ENCODE measurements around the gene RNF212.

The RNF212 gene

DNA sequence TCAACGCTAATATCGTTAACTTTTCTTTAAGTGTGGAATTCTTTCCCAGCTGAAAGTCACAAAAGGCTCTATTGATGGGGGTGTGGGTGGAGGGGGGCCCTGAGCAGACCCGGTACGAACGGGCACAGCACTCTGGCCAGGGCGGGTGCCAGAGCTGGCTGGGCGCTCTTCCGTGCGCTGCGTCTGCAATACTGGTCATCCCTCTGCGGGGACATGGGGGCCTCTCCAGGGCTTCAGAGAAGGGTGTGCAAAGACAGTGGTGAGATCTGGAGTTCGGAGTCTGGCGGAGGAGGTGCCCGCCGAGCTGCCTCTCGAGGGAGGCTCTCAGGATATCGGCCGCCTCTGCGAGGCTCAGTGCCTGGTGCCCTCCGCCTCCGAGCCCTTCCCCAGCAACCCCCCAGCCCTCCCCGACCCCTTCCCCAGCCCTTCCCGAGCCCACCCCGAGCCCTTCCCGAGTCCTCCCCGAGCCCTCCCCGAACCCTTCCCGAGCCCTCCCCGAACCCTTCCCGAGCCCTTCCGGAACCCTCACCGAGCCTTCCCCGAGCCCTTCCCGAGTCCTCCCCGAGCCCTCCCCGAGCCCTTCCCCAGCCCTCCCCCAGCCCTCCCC is 67.7 kb downstream of the RNF212 start:
- no peak for DNase-seq

DNA sequence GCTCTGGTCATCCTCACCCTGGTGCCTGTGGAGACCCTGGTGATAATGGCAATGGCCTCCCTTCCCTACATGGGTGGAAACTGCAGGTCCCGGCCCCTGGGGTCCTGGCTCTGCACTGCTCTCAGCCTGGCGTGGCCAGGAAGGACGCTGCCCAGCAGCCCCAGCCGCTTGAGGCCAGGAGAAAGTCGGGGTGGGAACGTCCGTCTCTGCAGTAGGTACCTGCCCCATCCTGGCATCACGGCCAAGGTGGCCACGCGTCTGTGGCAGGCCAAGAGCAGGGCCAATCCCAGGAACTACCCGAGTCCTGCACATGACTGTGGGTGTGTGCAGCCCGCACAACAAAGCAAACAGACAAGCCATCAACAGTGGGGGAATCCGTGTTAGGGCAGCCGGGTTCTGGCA is 68.2 kb downstream of the RNF212 start:
- DNase-seq = no peak

DNA sequence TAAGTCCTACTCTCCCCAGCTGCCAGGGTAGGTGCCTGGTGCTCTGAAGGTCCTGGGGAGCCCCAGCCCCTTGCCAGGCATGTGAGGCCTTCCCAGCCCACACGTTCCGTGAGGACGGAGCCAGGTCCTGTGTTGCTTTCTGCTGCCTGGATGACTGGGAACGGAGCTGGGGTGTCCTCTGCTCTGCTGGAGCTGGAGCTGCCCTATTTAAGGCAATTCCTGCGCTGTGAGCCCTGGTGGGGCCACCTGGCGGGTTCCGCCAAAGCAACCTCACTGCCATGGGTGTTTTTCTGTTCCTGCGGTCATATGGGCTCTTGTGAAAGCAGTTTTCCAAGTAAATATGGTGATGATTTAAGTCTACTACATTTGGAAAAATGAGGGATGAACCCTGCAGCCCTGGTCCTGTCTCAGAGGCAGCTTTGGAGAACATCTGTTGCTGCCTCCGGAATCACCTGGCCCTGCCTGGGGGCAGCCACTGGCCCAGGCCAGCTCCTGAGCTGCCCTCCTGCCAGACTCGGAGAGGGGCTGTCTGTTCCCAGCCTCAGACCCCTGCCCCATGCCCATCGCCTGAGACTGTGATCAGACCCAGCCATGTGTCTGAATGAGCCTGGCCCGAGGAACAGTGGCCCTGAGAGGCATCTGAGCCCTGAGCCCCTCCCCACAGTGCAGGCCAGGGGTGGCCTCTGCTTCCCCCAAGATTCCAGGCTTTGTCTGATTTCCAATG is 68.7 kb downstream of the RNF212 start:
- no peak for DNase-seq

GRCh38 chr4:1043651-1044468 is 69.5 kb downstream of the RNF212 start:
- DNase-seq = no peak

DNA sequence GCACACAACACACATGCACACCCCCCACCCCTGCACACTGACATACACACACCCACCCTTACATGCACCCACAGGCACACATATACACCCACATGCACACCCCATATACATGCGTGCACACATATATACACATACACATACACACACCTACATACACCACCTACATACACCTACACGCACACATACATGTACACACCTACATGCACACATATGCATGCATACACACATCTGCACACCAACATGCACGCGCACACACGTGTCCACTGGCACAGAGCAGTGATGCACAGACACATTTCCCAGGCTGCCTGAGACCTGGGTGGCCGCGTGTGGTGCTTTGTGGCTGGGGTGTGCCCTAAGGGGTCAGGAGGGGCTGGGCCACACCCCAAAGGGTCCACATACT is 70.2 kb downstream of the RNF212 start:
- DNase-seq = no peak

GRCh38 chr4:1042352-1043055 is 70.9 kb downstream of the RNF212 start:
- DNase-seq = no peak

DNA sequence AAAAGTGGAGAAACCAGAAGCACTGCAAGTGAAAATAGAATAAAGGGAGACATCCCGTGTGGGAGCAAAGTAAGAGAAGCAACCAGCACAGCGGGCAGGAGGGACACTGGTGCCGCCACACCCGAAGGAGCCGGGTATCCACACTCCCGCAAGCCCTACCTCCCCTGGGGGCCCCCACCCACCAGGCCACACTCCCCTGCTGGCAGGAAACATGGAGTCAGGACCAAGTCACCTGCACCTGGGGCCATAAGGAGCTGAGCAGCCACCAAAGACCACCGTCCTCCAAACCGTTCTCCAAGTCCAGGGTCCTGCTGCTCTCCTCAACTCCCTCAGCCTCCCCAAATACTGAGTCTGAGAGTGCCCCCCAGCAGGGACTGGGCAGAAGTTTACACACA is 71.4 kb downstream of the RNF212 start:
- no peak for DNase-seq

DNA sequence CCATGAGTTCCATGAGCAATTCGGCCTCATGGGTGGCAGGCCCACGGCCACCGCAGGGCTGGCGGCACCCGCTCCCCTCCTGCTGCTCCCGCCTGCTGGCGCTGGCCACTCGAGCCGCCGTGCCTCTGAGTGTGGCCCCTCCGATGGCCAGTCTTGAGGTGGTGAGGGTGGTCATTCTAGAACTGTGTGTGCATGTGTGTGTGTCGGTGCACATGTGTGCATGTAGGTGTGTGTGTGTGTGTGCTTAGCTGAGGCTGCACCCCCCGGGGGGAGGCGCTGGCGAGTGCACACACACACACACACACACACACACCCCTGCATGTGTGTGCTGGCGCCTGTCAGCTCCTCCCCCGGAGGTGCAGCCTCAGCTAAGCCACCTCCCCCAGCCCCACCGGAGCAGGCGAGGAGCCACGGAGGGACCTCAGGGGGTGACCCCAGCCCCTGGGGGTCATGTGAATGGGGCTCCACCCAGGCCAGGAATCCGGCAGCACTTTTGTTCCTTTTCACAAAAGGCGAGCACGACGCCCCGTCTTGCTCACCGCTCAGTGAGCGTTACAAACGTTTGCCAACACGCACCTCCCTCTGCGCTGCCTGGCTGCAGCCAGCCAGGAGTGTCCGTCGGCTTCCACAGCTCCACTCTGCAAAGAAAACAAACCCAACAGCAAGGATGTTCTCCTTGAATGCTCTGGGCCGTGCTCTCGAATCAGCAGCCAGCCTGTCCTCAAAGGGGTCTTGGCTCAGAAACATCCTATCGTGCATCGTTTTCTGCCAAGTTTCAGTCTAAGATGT is 72.0 kb downstream of the RNF212 start:
- DNase-seq = no peak

DNA sequence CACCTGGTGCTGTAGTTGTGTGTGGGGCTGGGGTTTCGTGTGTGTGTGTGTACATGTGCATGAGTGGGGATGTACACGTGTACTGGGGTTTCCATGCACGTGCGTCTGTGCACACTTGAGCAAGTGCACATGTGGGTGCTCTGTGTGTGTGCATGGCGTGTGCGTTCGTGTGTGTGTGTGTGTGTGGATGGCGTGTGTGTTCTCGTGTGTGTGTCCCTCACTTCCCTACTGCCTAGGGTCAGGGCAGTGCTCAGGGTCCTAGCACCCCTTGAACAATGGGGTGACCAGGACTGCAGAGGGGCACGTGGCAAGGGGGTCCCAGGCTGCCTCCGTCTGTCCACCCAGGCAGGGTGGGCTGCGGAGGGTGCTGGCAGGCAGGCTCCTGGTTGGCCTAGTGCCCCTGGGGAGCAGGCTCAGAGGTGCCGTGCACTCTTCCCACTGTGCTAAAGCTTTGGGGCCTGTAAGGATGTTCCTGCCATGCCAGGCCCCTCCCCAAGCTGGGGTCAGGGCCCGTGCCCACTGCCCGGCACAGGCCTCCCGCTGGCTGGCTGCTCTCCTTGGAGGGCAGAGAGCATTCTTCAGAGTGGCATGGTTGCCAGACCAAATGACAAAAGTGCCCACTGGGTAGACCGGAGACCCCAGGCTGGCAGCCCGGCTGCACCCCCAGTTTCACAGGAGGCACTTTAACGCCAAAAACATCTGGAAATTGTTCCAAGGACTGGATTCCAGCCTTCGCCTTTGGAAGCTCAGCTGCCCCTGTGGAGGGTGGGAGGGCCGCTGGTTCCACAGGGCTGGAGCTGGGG is 72.8 kb downstream of the RNF212 start:
- no peak for DNase-seq

- DNase-seq = no peak
Observed at GRCh38 chr4:1039493-1040343, 73.6 kb downstream of the RNF212 start.

DNA sequence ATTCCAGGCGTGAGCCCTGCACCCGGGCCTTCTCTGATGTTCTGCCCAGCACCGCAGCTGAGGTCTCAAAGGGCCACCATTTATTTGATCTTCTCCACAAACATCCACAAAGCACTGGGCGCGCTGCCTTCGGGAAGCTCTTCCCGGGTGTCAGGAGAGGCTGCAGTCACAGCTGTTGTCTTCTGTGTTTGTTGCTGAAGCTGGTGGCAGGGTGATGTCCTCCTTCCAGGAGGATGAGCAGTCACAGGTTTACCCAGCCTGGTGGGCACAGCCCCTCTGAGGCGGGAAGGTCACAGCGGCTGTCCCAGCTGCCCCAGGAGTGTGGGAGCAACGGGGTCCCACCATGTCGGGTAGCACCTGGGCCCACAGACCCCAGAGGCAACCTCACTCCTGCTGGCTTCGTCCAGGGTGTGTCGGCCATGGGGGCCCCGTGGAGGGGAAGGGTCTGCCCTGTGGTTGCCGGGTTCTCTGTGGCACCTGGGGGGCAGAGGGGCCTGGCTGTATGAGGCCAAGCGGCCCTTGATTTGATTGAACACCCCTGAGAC is 74.3 kb downstream of the RNF212 start:
- DNase-seq = no peak

- no peak for DNase-seq
Observed at GRCh38 chr4:1036976-1037810, 76.2 kb downstream of the RNF212 start.

- DNase-seq = no peak
Observed at GRCh38 chr4:1036095-1036494, 77.3 kb downstream of the RNF212 start.

DNA sequence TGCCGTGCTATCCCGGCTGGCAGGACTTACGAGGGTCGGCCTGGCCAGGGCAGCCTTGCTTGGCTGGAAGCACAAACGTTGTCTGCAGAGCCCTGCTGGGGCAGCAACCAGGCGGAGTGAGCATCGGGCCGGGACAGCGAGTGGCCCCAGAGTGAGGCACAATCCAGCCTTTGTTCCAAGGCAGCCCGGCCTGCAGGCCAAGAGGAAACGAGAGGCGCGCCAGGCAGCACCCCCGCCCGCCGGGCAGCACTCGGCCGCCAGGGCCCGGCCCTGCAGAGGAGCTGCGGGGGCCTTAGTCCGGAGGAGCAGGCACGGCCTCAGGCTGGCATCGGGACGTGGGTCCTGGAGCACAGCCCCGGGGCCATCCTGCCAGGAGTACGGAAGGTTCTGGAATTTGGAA is 77.9 kb downstream of the RNF212 start:
- DNase-seq = no peak

- DNase-seq = no peak
Observed at GRCh38 chr4:1033840-1034551, 79.4 kb downstream of the RNF212 start.

DNA sequence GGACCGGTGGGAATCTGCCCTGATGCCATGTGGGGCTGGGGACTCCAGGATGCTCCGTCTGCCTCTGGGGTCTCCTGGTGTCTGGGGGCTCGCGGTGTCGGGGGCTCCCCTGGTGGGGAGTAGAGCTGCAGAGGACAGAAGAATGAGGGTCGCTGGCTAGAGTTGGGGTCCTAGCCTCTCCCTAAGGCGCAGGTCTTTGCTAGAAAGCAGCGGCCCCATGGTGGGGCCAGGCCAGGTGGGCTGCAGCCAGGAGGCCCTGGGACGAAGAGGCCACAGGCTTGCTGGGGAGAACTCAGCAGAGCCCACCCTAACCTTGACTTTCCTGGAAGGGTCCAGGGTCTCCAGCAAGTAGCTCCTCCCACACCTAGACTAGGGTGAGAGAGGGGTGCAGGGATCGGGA is 80.5 kb downstream of the RNF212 start:
- DNase-seq = no peak

DNA sequence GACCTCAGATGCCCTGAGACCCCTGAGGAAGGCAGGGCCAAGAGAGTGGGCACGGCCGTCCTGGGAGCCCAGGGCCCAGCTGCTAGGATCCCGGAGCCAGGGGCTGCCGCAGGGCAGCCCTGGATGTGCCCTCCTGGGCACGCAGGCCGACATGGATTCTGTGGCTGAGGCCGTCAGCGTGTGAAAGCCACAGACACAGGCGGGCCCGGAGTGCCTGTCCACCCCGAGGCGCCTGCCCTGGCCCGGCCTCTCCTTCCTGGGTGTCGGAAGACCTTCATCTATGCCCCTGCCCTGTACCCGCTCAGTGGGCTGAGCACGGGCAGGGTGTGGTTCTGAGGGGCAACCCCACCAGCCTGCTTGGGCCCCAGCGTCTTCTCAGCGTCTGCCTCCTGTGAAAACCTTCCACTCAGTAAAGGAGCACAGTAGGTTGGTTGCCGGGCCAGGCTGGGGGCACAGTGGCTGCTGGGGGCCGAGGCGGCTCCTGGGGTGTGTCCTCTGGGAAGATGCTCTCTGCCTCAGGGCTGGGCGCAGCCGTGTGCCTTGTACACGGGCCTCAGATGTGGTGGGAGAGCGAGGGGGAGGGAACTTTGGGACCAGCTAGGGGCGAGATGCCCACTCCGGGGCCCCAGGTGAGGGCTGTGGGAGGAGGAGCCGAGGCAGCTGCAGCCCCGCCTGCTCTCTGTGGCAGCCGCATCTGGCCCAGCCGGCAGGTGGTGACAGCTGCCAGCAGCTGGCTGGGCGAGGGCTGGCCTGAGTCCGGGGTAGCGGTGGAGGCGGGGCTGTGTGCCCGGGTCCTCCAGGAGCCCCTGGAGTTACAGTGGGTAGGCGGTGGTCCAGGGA is 81.2 kb downstream of the RNF212 start:
- no peak for DNase-seq

DNA sequence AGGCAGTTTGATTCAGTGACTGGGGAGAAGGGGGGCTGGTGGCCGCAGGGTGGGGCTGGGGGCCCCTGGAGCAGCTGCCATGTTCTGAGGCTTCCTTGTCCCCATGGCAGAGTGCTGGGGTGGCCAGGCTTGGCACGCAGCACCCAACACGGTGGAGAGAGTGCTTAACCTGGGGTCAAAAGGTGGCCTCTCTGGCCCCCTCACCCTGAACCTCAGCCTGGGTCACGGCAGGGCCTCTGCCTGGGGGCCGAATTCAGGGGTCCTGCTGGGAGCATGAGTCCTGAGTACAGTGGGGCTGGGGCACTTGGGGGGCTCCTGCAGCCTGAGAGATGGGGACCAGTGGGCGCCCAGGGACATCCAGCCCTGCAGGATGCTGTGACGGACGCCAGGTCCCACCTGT is 82.0 kb downstream of the RNF212 start:
- no peak for DNase-seq

All from NCI-H748 treated with DMSO at 0.1 percent for 48 hours (cell line).